Right lobe of liver (tissue), 6 donors: Measurements from ENCODE around the gene GOLGB1. TPM values are rescaled to one million over a fixed set of nuclear protein-coding genes. Genes with fewer than 3 reads are reported as not detected.

Experiments used
- ATAC-seq, 4 donors: fragments of 200-7000 bp; cut with Tn5 transposase; one replicate each; pipeline ENCODE4 v1.9.1; 2020; ENCODE audit warnings: mild to moderate bottlenecking in 4 of 4, moderate library complexity in 4 of 4
- DNase-seq, 3 donors: peaks; one replicate each; pipeline ENCODE4 v3.0.0-alpha.2; 2020
- H3K27ac ChIP-seq, 3 donors: fragments of 200-600 bp; one replicate each; pipeline ENCODE4 v1.8.0; 2022
- H3K27me3 ChIP-seq, 2 donors: fragments of 200-600 bp; one replicate each; pipeline ENCODE4 v1.8.0; 2022
- H3K36me3 ChIP-seq, 4 donors: fragments of 200-600 bp; sonication (generic) in 1 of 4; one replicate each; pipeline versions ENCODE4 v1.5.1 to v1.8.0; 2017 to 2022; ENCODE audit warnings: control low read depth in 1 of 4
- H3K4me1 ChIP-seq, 4 donors: fragments of 200-600 bp; sonication (generic) in 1 of 4; one replicate each; pipeline versions ENCODE4 v1.5.1 to v1.8.0; 2017 to 2022; ENCODE audit warnings: control low read depth in 1 of 4
- H3K4me3 ChIP-seq, 3 donors: fragments of 200-600 bp; one replicate each; pipeline ENCODE4 v1.8.0; 2022
- H3K9me3 ChIP-seq, 4 donors: fragments of 200-600 bp; sonication (generic) in 1 of 4; one replicate each; pipeline versions ENCODE4 v1.5.1 to v1.8.0; 2017 to 2022; ENCODE audit warnings: control low read depth in 1 of 4
- CTCF ChIP-seq, 4 donors: fragments of 200-600 bp in 3 of 4; fragments of 450-650 bp in 1 of 4; IDR thresholded peaks; one replicate each; pipeline versions ENCODE4 v1.5.1 to v1.8.0; 2016 to 2022; ENCODE audit warnings: antibody characterized with exemption in 4 of 4, mild to moderate bottlenecking in 2 of 4
- POLR2A ChIP-seq: fragments of 450-650 bp; IDR thresholded peaks from one replicate; pipeline ENCODE4 v1.6.1; 2017; ENCODE audit warnings: antibody characterized with exemption, mild to moderate bottlenecking
- WGBS: methylation state at CpG from one replicate; pipeline ENCODE4 v1.1.6; 2018; ENCODE audit warnings: low coverage, low lambda C conversion rate; ENCODE audit not compliant: insufficient coverage; ENCODE audit errors: missing lambda C conversion rate; 5-methylcytosine and 5-hydroxymethylcytosine counted together
- intact Hi-C, 2 donors: fragments of 100-400 bp; cut with DNase I; formaldehyde crosslinking; loops; one replicate each; pipeline versions ENCODE4 v1.11.2 to v1.14.1; 2022
- total RNA-seq, 6 experiments: library from RNA; depleted of rRNA in 2 of 6; stranded (reverse); fragments of >200 nt in 2 of 6; fragmentation: NEBNext Ultra II Directional in 3 of 6; extraction: Animal tissue kit (Norgen Biotek cat#: 25700) in 3 of 6; gene quantifications; one replicate each; pipeline versions ENCODE4 v1.1.0 to v1.2.4, GENCODE V29; 2016 to 2023
- donor health status: DM: no; HTN: yes; CAD: no.
- donor health status: DM: no; HTN: no; CAD: no.
- donor health status: DM: no; HTN: no; CAD: no.
- donor health status: DM: no; HTN: yes; CAD: no.
- donor health status: DM: no; HTN: yes; CAD: no.

Gene GOLGB1
- total RNA-seq, 6 experiments from 2014 or later: 26.8 to 31.7 (median 29.5) TPM

DNA sequence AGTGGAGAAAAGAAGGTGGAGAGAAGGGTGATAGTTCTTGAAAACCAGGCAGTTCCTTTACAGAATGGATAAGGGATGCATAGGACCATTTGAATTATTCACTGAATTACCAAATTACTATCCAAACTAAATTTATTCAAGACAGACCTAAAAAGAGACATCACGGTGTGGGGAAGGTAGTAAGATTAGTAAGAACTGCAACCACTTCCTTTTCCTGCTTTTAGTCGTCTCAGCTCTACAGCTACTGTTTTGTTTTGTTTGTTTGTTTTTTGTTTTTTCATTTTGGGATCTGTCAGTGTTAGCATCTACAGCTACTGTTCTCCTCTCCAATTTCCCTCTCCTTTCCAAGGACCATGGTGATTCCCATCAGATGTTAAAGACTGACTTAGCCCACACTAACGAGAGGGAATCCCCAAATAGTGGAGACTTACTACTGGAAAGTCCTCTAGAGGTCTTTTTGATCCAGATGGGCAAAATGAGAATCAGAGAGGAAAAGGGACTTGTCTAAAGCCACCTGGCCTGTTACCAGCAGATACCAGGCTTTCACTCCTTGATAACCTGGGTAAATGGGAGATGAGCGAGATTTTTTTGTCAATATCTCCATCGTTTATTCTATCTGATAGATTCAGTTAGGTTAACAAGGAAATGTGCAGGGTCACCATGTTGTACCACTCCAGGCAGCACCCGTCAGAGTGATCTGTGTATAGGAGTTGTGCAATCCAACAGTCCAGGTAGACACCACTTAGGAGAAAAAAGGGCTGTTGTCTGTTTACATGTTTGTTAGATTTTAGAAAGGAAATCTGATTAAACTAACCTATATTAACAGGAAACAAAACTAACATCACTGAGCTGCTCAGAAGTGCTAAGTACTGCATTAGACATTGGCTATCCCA, 94.8 kb downstream of the GOLGB1 start:
- WGBS: 73% methylated on average over 6 of the region's 6 CpGs
- DNase-seq (no peak), ATAC-seq (no peak)
- intact Hi-C loops: no loop called here
- Histone ChIP-seq H3K36me3 (no peaks in the 10 kb centered on the region), H3K4me3 (no peak overlapping the region), H3K4me1 (peaks cover 0 to 9% (median 1%) of the 10 kb centered on the region in 4 donors), H3K9me3 (no peaks in the 10 kb centered on the region), H3K27ac (no peak overlapping the region), H3K27me3 (no peaks in the 10 kb centered on the region)
- no peak for TF ChIP-seq POLR2A
- TF ChIP-seq CTCF (IDR thresholded peaks at IDR 0.05): no peak

GRCh38 chr3:121651684-121652083, 97.9 kb downstream of the GOLGB1 start:
- ATAC-seq (no peak), DNase-seq (no peak)
- peaks cover 0 to 24% (median 8%) of the 10 kb centered on the region in 4 donors for H3K4me1 ChIP-seq
- H3K27me3 ChIP-seq: no peaks in the 10 kb centered on the region
- no peaks in the 10 kb centered on the region for H3K36me3 ChIP-seq
- no peak overlapping the region for H3K27ac ChIP-seq
- TF ChIP-seq POLR2A: no peak
- TF ChIP-seq CTCF (IDR thresholded peaks at IDR 0.05): no peak
- no peak overlapping the region for H3K4me3 ChIP-seq
- H3K9me3 ChIP-seq: no peaks in the 10 kb centered on the region
- intact Hi-C loops: no loop called here

- H3K4me1 ChIP-seq: peaks cover 0 to 24% (median 8%) of the 10 kb centered on the region in 4 donors
- peak in 1 of 4 donors; percentile 72 for ATAC-seq
- intact Hi-C loops: no loop called here
- no peaks in the 10 kb centered on the region for H3K27me3 ChIP-seq
- no peak for DNase-seq
- no peak overlapping the region for H3K27ac ChIP-seq
- H3K36me3 ChIP-seq: no peaks in the 10 kb centered on the region
- no peak overlapping the region for H3K4me3 ChIP-seq
- H3K9me3 ChIP-seq: no peaks in the 10 kb centered on the region
- no peak for TF ChIP-seq POLR2A
- TF ChIP-seq CTCF (IDR thresholded peaks at IDR 0.05): no peak
These were observed 99.9 kb downstream of the GOLGB1 start for GRCh38 chr3:121649645-121650044.

GRCh38 chr3:121648219-121648958, 101.2 kb downstream of the GOLGB1 start:
- Histone ChIP-seq H3K27ac (peak overlapping the region in 1 of 3 donors; percentile 17), H3K27me3 (no peaks in the 10 kb centered on the region), H3K4me3 (no peak overlapping the region), H3K9me3 (no peaks in the 10 kb centered on the region), H3K4me1 (peaks cover 0 to 24% (median 8%) of the 10 kb centered on the region in 4 donors), H3K36me3 (peaks cover 0 to under 1% (median 0%) of the 10 kb centered on the region in 4 donors)
- WGBS: 61% methylated on average over 6 of the region's 6 CpGs
- DNase-seq: no peak
- ATAC-seq: peak; percentile 42 to 96 (median 90)
- TF ChIP-seq CTCF (IDR thresholded peaks at IDR 0.05) (peak in 2 of 4 donors; percentile 15 to 30), POLR2A (no peak)
- intact Hi-C loops: no loop called here
